HG02763 (cell line): ENCODE data around the gene UST.
"Not testable (repeated sequence)": the region's sequence is repeated elsewhere in the genome, so short reads cannot be mapped to it uniquely, and the experiment has no call there.

ENCODE experiments used
- ATAC-seq: cut with Tn5 transposase; IDR thresholded peaks from one replicate; pipeline ENCODE4 v1.9.1; 2021; ENCODE audit warnings: mild to moderate bottlenecking, moderate library complexity; ENCODE audit not compliant: unreplicated experiment

Gene UST

GRCh38 chr6:148830614-148831013 is 83.8 kb downstream of the UST start:
- no peak for ATAC-seq

- ATAC-seq: no peak
Measured at GRCh38 chr6:148831064-148831463, 84.2 kb downstream of the UST start.

GRCh38 chr6:148831531-148831930 is 84.7 kb downstream of the UST start:
- ATAC-seq: no peak

GRCh38 chr6:148835920-148836441 is 89.2 kb downstream of the UST start:
- no peak for ATAC-seq

- ATAC-seq: no peak
Measured at GRCh38 chr6:148836751-148837150, 89.9 kb downstream of the UST start.

GRCh38 chr6:148837941-148838340 is 91.1 kb downstream of the UST start:
- ATAC-seq: no peak

GRCh38 chr6:148839044-148839443 is 92.2 kb downstream of the UST start:
- ATAC-seq: no peak

- no peak for ATAC-seq
Measured at GRCh38 chr6:148840256-148840655, 93.4 kb downstream of the UST start.

- ATAC-seq: no peak
Measured at GRCh38 chr6:148842296-148843019, 95.6 kb downstream of the UST start.

GRCh38 chr6:148845464-148845863 is 98.6 kb downstream of the UST start:
- ATAC-seq: no peak

GRCh38 chr6:148846778-148847761 is 100.2 kb downstream of the UST start:
- no peak for ATAC-seq

- no peak for ATAC-seq
Measured at GRCh38 chr6:148848915-148849314, 102.1 kb downstream of the UST start.

- ATAC-seq: not testable (repeated sequence)
Measured at GRCh38 chr6:148849449-148849848, 102.6 kb downstream of the UST start.

- ATAC-seq: no peak
Measured at GRCh38 chr6:148850964-148851363, 104.1 kb downstream of the UST start.

- ATAC-seq: no peak
Measured at GRCh38 chr6:148851683-148852556, 105.1 kb downstream of the UST start.

GRCh38 chr6:148852688-148853087 is 105.9 kb downstream of the UST start:
- no peak for ATAC-seq

GRCh38 chr6:148853113-148853512 is 106.3 kb downstream of the UST start:
- not testable (repeated sequence) for ATAC-seq

GRCh38 chr6:148854096-148854495 is 107.3 kb downstream of the UST start:
- ATAC-seq: no peak

GRCh38 chr6:148854992-148855391 is 108.2 kb downstream of the UST start:
- no peak for ATAC-seq

GRCh38 chr6:148855744-148856143 is 108.9 kb downstream of the UST start:
- no peak for ATAC-seq
